NCI-H1105 treated with DMSO at 0.1 percent for 48 hours (cell line): ENCODE measurements around the gene CDSN.
A peak's percentile ranks its signal among the peaks of the same experiment; 100 is the strongest.
"Not testable (repeated sequence)": the region's sequence is repeated elsewhere in the genome, so short reads cannot be mapped to it uniquely, and the experiment has no call there.

Experiments
- DNase-seq: peaks from one replicate; lab custom pipeline; 2025; lab: John Stamatoyannopoulos, UW

Gene CDSN, protein sequence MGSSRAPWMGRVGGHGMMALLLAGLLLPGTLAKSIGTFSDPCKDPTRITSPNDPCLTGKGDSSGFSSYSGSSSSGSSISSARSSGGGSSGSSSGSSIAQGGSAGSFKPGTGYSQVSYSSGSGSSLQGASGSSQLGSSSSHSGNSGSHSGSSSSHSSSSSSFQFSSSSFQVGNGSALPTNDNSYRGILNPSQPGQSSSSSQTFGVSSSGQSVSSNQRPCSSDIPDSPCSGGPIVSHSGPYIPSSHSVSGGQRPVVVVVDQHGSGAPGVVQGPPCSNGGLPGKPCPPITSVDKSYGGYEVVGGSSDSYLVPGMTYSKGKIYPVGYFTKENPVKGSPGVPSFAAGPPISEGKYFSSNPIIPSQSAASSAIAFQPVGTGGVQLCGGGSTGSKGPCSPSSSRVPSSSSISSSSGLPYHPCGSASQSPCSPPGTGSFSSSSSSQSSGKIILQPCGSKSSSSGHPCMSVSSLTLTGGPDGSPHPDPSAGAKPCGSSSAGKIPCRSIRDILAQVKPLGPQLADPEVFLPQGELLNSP

GRCh38 chr6:31120151-31120915 lies at the start of gene CDSN:
CDSN (minus strand) TSS chr6:31120446; CDS start chr6:31120419, 27 bp downstream.
- DNase-seq: no peak

- no peak for DNase-seq
These were observed 49.0 kb upstream of the CDSN start for GRCh38 chr6:31169123-31169857.

DNA sequence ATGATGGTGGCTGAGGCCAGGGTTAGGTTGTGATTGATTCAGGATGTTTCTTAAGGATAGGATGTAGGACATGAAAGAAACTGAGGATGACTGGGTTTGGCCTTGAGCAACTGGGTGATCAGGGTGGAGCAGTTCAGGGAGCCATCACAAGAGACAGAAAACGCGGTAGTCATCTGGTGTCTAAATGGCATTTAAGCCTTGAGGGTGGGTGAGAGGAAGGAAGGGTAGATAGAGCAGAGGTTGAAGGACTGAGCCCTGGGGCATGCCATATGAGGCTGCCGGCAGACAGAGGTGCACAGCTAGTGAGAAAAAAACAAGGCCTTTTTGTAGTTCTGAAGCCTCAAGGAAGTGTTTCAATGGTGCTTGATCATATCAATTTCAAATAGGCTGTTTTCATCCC lies 48.4 kb upstream of the CDSN start:
- no peak for DNase-seq

DNA sequence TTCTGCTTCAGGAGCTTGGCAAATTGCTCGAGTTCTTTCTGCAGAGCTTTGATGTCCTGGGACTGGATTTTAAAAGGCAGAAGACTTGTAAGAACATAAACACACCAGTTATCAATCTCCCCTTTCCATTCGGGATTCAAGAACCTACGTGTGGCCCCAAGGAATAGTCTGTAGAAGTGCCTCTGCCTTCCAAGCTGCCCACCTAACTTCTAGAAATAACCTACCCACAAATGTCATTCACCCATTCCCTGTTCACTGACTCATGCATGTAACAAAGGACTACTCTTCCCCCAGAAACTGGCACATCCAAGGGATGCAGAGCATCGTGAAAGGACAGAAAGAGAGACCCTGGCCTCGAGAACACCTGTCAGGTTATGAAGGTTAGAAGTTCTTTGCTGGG lies 45.7 kb upstream of the CDSN start:
- no peak for DNase-seq

DNA sequence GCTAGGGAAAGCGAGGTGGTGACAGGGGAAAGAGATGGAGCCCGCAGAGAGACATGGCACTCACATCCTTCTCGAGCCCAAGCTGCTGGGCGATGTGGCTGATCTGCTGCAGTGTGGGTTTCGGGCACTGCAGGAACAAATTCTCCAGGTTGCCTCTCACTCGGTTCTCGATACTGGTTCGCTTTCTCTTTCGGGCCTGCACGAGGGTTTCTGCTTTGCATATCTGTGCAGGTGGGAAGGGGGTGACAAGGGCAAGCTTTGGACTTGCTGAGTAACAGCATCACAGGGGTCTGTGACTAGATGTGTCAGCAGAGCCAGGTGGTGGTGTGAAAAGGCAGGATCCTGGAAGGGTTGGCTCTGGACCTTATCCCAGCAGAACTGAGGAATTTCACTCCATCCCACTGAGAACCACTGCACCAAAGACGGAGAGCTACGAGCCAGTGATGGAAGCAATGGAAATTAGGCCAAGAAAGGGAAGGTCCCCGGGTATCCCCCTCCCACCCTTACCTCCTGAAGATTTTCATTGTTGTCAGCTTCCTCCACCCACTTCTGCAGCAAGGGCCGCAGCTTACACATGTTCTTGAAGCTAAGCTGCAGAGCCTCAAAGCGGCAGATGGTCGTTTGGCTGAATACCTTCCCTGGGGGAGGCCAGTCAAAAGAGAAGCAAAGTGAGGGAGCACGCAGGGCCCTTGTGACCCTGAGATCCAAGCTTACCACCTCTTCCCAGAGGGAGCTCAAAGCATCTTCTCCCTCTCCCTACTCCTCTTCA lies 45.0 kb upstream of the CDSN start:
- DNase-seq: not testable (repeated sequence)

DNA sequence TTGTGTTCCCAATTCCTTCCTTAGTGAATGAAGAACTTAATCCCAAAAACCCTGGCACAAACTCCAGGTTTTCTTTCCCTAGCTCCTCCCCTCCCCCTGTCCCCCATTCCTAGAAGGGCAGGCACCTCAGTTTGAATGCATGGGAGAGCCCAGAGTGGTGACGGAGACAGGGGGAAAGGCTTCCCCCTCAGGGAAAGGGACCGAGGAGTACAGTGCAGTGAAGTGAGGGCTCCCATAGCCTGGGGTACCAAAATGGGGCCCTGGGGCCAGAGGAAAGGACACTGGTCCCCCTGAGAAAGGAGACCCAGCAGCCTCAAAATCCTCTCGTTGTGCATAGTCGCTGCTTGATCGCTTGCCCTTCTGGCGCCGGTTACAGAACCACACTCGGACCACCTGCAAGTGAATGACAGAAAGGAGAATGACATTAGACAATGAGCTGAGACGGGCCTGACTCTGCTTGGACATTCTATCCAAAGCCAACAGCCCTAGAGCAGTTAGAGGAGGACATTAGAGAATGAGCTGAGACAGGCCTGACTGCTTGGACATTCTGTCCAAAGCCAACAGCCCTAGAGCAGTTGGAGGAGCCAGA lies 44.3 kb upstream of the CDSN start:
- DNase-seq: not testable (repeated sequence)

- DNase-seq: peak; percentile 1
These were observed 43.7 kb upstream of the CDSN start for GRCh38 chr6:31163922-31164321.

- no peak for DNase-seq
These were observed 42.4 kb upstream of the CDSN start for GRCh38 chr6:31162463-31163165.

- no peak for DNase-seq
These were observed 41.2 kb upstream of the CDSN start for GRCh38 chr6:31161216-31162126.

DNA sequence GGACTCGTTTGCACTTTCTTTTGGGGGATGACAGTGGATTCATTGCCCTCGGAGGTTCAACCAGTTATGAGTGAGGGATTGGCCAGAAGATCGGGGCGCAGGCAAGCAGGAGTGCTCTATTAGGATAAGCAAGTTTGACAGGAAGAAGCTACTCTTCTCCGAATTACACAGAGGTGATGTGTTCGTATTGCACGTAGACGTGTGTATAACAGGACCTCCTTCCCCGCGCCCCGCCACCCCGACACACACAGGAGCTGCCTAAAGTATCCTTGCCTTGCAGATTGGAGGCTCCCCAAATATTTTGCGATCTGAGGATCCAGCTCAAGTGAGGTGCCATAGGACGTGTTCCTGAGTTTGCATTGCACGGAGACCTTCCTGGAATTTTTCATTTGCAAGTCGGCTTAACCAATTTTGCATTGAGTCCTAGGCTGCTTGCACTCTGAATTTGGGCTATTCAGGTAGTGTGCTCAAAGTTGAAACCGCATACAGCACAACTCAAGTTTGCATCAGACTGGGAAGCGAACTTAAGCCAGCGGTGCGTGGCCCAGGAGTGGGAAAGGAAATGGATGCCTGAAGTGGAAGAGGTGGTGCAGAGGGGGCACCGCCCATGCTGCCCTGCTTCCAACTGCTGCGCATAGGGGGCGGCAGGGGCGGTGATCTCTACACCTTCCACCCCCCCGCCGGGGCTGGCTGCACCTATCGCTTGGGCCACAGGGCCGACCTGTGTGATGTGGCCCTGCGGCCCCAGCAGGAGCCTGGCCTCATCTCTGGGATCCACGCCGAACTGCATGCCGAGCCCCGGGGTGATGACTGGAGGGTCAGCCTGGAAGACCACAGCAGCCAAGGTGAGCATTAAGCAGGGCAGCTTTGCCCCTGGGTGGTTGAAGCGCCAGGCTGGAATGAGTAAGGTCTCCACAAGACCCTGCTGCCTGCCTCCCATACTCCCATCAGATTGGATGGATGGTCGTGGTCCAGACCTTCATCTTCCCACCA lies 38.9 kb upstream of the CDSN start:
- peak; percentile 33 for DNase-seq

GRCh38 chr6:31158140-31158862 lies 38.1 kb upstream of the CDSN start, which contains the start of gene TCF19:
TCF19 (plus strand) TSS chr6:31158589; CDS start chr6:31159470, 881 bp downstream.
- peak; percentile 99 for DNase-seq

- no peak for DNase-seq
These were observed 37.4 kb upstream of the CDSN start, which contains the start of gene CCHCR1 for GRCh38 chr6:31157513-31158139. CCHCR1 (minus strand) TSS chr6:31157802; CDS start chr6:31157600, 202 bp downstream.

- no peak for DNase-seq
These were observed 36.4 kb upstream of the CDSN start for GRCh38 chr6:31156641-31157040.

GRCh38 chr6:31154436-31154835 lies 34.2 kb upstream of the CDSN start:
- DNase-seq: no peak

DNA sequence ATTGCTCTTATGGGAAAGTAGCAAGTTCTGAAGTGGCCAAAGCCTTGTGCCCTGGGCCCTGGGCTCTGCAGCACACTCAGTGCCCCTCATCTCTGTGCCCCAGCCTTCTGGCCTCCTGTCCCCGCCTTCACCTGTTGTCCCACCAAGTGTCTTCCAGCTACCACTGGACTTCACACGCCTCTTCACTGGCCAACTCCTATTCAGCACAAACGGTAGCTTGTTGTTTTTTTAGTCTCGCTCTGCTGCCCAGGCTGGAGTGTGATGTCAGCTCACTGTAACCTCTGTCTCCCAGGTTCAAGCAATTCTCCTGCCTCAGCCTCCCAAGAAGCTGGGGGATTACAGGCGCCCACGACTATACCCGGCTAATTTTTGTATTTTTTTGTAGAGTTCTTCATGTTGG lies 32.5 kb upstream of the CDSN start:
- DNase-seq: no peak

- no peak for DNase-seq
These were observed 29.7 kb upstream of the CDSN start for GRCh38 chr6:31149827-31150447.
